Activated CD4-positive, alpha-beta T cell treated with anti-CD3 and anti-CD28 coated beads, Interleukin-2, amount 50 U/mL, for 16 hours (primary cell): ENCODE measurements around the gene TBRG1.

Experiments
- DNase-seq: peaks from one replicate; pipeline ENCODE4 v3.0.0-alpha.2; 2020

TBRG1 gene

GRCh38 chr11:124623861-124624525, 1.3 kb downstream of the TBRG1 start:
- no peak for DNase-seq

GRCh38 chr11:124625504-124626168, 3.0 kb downstream of the TBRG1 start:
- DNase-seq, result no peak

DNA sequence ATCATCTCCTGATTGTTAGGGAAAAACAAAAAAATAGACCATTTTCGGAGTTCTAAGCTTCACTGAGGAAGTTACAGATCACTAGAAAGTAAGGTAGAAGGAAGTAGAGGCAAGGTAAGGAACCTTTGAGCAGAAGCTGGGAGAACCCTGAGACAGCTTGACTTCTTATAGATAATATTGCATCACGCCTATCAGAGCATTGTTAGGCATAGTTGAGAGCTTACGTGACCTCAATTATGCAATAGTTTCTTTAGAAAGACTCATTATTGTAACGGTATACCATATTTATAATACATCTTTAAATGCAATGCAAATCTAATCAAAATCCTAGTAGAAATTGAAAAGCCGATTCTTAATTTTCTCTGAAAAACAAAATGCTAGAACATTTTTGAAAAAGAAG, 4.9 kb downstream of the TBRG1 start:
- no peak for DNase-seq

DNA sequence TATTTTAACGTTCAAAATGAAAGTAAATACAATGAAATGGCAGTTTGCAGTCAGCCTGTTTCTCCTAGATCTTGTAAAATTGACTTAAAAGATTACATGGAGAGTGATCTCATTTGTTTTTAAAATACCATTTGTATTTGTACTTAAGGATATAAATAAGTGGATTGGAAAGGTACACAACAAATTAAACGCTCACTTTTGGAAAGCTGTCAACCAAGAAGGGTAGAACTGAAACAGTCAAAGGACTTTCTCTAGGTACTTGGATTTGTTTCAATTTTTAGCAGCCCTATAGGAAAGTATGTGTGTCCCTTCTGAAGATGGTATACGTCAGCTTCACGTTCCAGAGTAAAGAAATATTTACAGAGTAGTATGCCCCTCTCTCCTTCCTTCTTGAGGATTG, 7.3 kb downstream of the TBRG1 start:
- DNase-seq, result no peak

DNA sequence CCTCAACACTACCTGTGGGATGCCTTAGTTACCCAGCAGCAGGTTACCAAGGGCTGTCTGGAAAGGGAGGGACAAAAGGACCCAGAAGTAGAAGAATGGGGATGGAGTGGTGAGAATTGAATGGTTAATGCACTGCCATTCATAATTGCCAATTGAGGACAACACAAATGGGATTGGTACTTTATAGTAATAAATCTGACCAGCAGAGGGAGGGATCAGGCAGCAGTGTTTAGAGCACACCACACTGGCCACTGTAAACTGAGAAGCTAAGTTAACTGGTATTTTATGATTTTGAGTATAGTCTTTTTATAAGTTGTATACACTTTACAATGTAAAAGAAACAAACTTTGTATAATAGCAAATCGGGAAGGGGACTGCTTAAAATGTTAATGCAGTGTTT, 10.7 kb downstream of the TBRG1 start:
- no peak for DNase-seq

DNA sequence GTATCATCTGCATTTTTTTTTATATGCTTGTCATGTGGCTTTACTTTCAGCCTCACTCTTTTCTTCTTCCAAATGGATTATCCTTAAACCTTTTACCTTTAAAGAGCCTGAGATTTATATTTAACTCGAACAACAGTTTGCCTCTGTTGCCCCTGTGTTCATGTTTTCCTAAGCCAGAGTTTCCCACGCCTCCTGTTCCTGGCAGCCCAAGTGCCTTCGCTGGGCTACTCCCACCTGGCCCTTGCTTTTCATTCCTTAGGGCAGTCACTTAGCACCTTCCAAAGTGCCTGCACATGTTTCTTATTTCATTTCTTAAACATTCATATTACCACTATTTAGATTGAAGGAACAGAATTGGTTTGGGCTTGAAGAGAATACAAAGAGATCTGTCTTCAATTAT, 13.3 kb downstream of the TBRG1 start:
- no peak for DNase-seq

DNA sequence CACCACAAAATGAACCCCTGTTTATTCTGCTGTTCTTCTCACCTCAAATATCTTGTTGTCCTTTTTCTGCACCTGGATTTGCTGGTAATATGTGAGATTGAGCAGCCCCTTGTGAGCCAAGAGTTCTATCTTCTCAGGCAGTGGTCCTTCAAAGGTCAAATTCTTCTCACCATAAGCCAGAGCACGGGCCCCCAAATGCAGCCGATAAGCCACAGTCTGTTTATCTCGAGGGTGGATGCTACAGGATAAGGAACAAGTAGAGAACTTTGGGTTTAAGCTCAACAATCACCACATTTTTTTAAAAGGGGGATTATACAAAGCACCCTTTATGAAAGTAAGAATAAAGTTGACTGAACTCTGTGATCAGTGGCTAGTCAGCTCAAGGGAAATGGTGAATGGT, 15.8 kb downstream of the TBRG1 start:
- no peak for DNase-seq

GRCh38 chr11:124639186-124639585, 16.5 kb downstream of the TBRG1 start:
- no peak for DNase-seq

DNA sequence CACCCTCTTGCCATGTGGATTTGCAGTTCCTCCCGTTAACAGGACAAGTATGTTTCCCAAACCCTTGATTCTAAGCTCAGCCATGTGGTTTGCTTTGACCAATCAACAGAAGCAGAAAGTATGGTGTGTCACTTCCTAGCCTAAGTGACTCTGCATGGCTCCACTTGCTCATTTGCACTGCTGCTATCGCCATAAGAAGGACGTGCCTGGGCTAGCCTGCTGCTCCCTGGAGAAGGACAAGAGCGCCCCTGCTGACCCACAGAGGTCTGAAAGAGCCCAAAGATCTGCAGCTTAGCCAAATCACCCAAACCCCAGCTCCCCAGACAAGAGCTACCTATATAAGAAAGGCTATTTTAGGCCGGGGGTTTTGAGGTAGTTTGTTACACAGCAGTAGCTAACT, 18.0 kb downstream of the TBRG1 start:
- no peak for DNase-seq

DNA sequence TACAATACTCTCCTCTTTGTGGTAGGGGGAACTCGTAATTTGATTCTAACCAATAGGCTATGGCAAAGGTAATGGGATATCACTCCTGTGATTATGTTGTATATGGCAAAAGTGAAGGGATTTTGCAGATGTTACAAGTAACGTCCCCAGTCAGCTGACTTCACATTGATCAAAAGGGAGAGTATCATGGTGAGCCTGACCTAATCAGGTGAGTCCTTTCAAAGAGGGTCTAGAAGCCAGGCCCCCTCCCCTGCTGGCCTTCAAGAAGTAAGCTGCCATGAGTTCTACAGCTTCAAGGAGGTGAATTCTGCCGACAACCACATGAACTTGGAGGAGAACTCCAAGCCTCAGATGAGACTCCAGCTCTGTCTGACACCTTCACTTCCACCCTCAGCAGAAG, 20.0 kb downstream of the TBRG1 start:
- DNase-seq, result no peak

GRCh38 chr11:124643042-124643604, 20.5 kb downstream of the TBRG1 start:
- DNase-seq, result no peak

- DNase-seq, result no peak
Observed at GRCh38 chr11:124643605-124644425, 21.2 kb downstream of the TBRG1 start.

DNA sequence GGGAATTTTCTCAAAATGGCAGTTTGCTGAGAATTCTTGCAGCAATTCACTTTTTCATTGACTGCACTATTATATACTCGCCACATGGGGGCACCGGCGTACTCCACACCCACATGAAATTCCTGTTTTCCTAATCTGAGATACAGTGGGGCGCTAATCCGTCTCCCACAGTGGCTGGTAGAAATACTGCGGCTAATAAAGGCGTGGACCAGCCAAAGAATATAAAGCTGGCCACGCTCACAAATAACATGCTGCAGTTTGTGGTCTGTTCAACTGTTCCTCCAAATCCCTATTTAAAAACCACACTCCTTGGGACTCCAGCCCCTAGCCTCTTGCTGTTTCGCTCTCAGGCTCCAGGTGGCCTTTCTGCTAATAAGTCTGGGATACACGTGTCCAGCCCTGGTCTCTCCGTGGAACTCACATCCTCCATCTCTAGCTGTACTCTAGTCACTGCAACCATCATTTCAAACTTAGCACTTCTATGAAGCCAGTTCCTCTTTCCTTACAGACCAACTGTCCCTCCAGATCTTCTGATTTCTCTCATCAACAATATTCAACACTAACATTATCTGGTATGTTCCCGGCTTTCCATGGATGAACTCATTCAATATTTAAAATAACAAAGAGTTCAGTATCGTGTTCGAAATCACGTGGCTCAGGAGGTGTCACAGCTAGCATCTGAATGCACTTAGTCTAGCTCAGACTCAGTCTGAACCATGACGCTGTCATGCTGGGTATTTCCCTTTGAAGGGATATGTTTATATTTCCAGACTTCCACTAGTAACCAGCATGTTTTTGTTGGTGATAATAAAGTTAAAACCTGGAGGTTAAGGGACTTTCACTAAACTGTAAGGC, 22.0 kb downstream of the TBRG1 start:
- peak; percentile 12 for DNase-seq

GRCh38 chr11:124646148-124646547, 23.5 kb downstream of the TBRG1 start:
- DNase-seq, result no peak

GRCh38 chr11:124648610-124649009, 25.9 kb downstream of the TBRG1 start:
- DNase-seq, result no peak

DNA sequence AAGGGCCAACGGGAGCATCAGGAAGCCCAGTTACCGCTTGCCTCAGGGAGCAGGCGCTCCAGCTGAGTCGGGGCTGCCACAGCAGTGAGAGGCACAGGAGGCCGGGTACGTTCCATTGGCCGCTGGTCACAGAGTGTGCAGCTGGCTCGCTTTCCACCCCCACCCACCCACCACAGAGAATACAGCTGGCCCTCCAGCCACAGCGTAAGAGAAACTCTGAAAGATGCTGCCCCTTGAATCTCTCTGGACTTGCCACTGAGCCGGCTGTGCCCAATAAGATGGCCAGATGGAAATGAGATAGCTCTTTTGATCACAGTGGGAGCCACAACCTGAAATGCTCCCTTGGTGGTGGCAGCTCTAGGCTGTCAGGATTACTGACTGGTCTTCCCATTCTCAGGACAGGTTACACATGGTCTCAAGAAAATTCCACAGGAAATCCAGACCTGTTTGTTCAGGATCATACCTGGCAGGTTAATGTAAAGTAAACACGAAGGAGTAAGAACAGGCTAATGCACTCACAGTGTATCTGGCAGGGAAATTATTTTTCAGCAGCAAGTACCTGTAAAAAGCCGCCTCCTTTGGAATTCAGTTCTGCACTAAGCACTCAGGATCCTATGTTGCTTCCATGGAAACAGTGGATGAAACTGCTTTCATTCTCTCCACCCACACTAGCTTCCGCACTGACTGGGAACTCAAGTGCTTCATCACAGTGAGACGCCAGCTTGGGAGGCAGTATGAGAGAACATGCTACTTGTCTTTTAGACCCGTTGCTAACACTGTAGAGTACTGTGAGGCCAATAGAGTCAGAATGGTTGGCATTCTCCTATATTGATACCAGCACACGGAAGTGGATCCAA, 34.3 kb downstream of the TBRG1 start:
- DNase-seq, result no peak

DNA sequence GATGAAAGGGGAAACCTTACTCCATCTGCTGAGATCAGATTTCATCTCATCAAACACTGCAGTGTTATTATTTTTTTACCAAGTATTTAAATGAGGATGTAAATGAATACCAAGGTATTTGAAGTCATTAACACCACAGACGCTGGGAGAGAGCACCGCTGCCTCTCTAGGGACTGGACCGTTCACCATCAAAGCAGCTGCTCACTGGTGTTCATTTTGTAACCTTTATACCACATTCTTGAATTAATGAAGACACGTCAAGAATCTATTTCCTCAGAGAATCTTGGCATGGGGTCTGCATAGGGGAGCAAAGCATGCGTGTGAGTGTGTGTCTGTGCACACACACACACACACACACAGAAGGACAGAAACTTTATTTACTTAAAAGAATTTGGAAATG, 35.2 kb downstream of the TBRG1 start:
- no peak for DNase-seq

GRCh38 chr11:124658501-124658900, 35.8 kb downstream of the TBRG1 start:
- DNase-seq, result no peak

- DNase-seq, result no peak
Observed at GRCh38 chr11:124658986-124659385, 36.3 kb downstream of the TBRG1 start.

- no peak for DNase-seq
Observed at GRCh38 chr11:124661553-124661952, 38.9 kb downstream of the TBRG1 start.

DNA sequence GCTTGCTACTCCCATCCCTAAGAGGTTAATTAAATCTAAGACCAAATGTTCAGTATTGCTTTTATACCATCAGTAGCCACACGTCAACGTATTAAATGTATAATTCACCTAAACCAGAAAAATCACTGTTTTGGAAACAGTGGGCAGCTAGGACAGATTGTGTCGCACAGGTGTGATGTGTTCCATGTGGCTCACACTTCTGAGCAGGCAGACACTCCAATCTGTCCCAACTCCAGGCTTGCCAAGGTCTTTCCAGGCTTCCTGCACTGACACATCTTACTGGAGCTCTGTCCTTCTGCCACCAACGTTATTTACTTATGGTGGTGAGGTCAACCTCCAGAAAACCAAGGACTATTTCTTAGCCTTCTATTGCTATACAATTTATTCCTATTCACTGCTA, 39.4 kb downstream of the TBRG1 start:
- DNase-seq, result no peak

- no peak for DNase-seq
Observed at GRCh38 chr11:124663861-124664260, 41.2 kb downstream of the TBRG1 start.
